Heart left ventricle (tissue), 16 donors: ENCODE measurements around the gene SERPINB6. TPM values are rescaled to one million over a fixed set of nuclear protein-coding genes. Genes with fewer than 3 reads are reported as not detected.

ENCODE experiments used
- ATAC-seq, 4 donors: fragments of 200-7000 bp; cut with Tn5 transposase; one replicate each; pipeline ENCODE4 v1.9.1; 2020 to 2022; ENCODE audit warnings: moderate library complexity in 4 of 4, mild to moderate bottlenecking in 3 of 4, moderate number of reproducible peaks in 1 of 4
- DNase-seq, 5 donors: peaks; one replicate each; pipeline ENCODE4 v3.0.0-alpha.2; 2020
- H3K27ac ChIP-seq, 12 donors: fragments of 200-600 bp; sonication (generic) in 4 of 12; one replicate each; pipeline versions ENCODE4 v1.5.0 to v1.8.0; 2016 to 2022; ENCODE audit warnings: mild to moderate bottlenecking in 2 of 12
- H3K27me3 ChIP-seq, 9 donors: fragments of 200-600 bp; sonication (generic) in 2 of 9; one replicate each; pipeline versions ENCODE4 v1.5.1 to v1.8.0; 2016 to 2022; ENCODE audit warnings: mild to moderate bottlenecking in 3 of 9
- H3K36me3 ChIP-seq, 9 donors: fragments of 200-600 bp; sonication (generic) in 2 of 9; one replicate each; pipeline versions ENCODE4 v1.5.0 to v1.8.0; 2018 to 2022; ENCODE audit warnings: mild to moderate bottlenecking in 2 of 9
- H3K4me1 ChIP-seq, 12 donors: fragments of 200-600 bp; sonication (generic) in 4 of 12; one replicate each; pipeline versions ENCODE4 v1.5.0 to v1.8.0; 2016 to 2022; ENCODE audit warnings: mild to moderate bottlenecking in 3 of 12
- H3K4me3 ChIP-seq, 12 donors: fragments of 200-600 bp; sonication (generic) in 4 of 12; one replicate each; pipeline versions ENCODE4 v1.5.0 to v1.8.0; 2017 to 2022; ENCODE audit warnings: mild to moderate bottlenecking in 9 of 12, moderate library complexity in 4 of 12
- H3K9me3 ChIP-seq, 12 donors: fragments of 200-600 bp; sonication (generic) in 4 of 12; one replicate each; pipeline versions ENCODE4 v1.5.0 to v1.8.0; 2016 to 2022; ENCODE audit warnings: mild to moderate bottlenecking in 1 of 12
- POLR2A ChIP-seq, 2 donors: fragments of 450-650 bp; IDR thresholded peaks; one replicate each; pipeline ENCODE4 v1.6.1; 2017; ENCODE audit warnings: antibody characterized with exemption in 2 of 2, mild to moderate bottlenecking in 2 of 2, moderate library complexity in 2 of 2
- WGBS, 4 donors: extraction: QIAGEN DNeasy Blood & Tissue Kit in 2 of 4; methylation state at CpG; one replicate each; pipeline versions ENCODE4 v1.1.5 to v1.1.7; 2013 to 2018; 5-methylcytosine and 5-hydroxymethylcytosine counted together
- intact Hi-C, 10 donors: fragments of 100-400 bp; cut with DNase I; formaldehyde crosslinking; loops; one replicate each; pipeline versions ENCODE4 v1.11.1 to v1.14.2; 2022
- polyA plus RNA-seq, 2 donors: library from polyadenylated mRNA; stranded (reverse); fragments of 200-250 nt; gene quantifications; one replicate each; pipeline ENCODE4 v1.2.3, GENCODE V29; 2013
- total RNA-seq, 9 donors: library from RNA; depleted of rRNA in 2 of 9; stranded (reverse); fragments of >200 nt in 2 of 9; fragmentation: NEBNext Ultra II Directional in 3 of 9; extraction: Animal tissue kit (Norgen Biotek cat#: 25700) in 3 of 9; gene quantifications; one replicate each; pipeline versions ENCODE4 v1.1.0 to v1.2.4, GENCODE V29; 2016 to 2023
- TF ChIP-seq, protein P1 (sequence below), 12 donors: fragments of 200-600 bp; sonication (generic) in 4 of 12; IDR thresholded peaks; one replicate each; pipeline versions ENCODE4 v1.5.0 to v1.8.0; 2018 to 2022; ENCODE audit warnings: antibody characterized with exemption in 12 of 12, mild to moderate bottlenecking in 5 of 12
- donor health status: ischemic (EF 13 %, LVEDD 7.1; RV severe dilation, severe dysfunction).
- donor health status: healthy with polysubstance abuse.
- donor health status: DM: no; HTN: yes; CAD: no.
- donor health status: DM: no; HTN: no; CAD: no.
- donor health status: ischemic (EF 25% LVEDD 6.9; RV normal size, moderate dysfunction).
- donor health status: ischemic (EF 25% LVEDD 5.7; RV mildly dilated, moderate dysfunction).
- donor health status: healthy.
- donor health status: DM: yes; HTN: yes; CAD: no.
- donor health status: ischemic (EF 35%, LVEDD 5.7; RV mildly dilated, moderate dysfunction).
- donor health status: nonischemic (EF 11% LVEDD 7.7; RV severe dilation, severe dysfunction).
- donor health status: DM: yes; HTN: yes; CAD: no.
- donor health status: PGD.
- donor health status: ischemic (EF 29% LVEDD 5.4; RV normal size, mild dysfunction).
- donor health status: nonischemic (EF 23%, LVEDD 6.1; RV moderate dilation, normal function).

The SERPINB6 gene
- total and polyA plus RNA-seq, 11 donors, result 146 to 246 (median 186) TPM

DNA sequence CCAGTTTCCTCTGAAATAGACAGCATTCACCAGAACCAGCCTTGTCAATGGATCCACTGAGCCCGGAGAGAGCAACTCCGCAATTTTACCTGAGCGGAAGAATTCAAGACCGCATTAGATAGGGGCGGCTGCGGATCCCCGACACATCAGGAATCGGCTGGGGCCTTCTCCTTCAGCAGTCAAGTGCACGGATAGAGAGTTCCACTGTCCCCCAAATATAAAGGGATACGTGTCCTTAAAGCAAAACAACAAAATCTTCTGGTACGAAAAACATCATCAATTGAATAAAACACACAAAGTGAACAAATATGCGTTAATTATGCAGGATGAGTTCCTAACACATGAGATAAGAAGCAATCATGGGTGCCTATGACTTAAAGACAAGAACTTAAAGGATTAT lies 18.3 kb downstream of the SERPINB6 start:
- no peak for TF ChIP-seq POLR2A (IDR thresholded peaks at IDR 0.05)
- TF ChIP-seq, protein P1, sequence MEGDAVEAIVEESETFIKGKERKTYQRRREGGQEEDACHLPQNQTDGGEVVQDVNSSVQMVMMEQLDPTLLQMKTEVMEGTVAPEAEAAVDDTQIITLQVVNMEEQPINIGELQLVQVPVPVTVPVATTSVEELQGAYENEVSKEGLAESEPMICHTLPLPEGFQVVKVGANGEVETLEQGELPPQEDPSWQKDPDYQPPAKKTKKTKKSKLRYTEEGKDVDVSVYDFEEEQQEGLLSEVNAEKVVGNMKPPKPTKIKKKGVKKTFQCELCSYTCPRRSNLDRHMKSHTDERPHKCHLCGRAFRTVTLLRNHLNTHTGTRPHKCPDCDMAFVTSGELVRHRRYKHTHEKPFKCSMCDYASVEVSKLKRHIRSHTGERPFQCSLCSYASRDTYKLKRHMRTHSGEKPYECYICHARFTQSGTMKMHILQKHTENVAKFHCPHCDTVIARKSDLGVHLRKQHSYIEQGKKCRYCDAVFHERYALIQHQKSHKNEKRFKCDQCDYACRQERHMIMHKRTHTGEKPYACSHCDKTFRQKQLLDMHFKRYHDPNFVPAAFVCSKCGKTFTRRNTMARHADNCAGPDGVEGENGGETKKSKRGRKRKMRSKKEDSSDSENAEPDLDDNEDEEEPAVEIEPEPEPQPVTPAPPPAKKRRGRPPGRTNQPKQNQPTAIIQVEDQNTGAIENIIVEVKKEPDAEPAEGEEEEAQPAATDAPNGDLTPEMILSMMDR (IDR thresholded peaks at IDR 0.05), result no peak
- ATAC-seq (no peak), DNase-seq (no peak)
- H3K4me1 ChIP-seq, result peaks cover 0 to 45% (median 27%) of the 10 kb centered on the region in 12 donors
- WGBS, 4 donors, result 88 to 93% (median 89%) methylated on average over 12 of the region's 12 CpGs
- H3K27ac ChIP-seq, result peak overlapping the region in 11 of 12 donors; percentile 29 to 77 (median 57)
- no peaks in the 10 kb centered on the region for H3K27me3 ChIP-seq
- no peaks in the 10 kb centered on the region for H3K9me3 ChIP-seq
- peak overlapping the region in 1 of 12 donors; percentile 19 for H3K4me3 ChIP-seq
- intact Hi-C loops, result loop anchor here in 6 of 10 donors (2.0 to 5.0 kb wide), 4 partner anchors 18 to 36 kb away; partner anchors contain the start of gene SERPINB6 (in 1 of the 6)
- H3K36me3 ChIP-seq, result peaks cover 0 to 74% (median 51%) of the 10 kb centered on the region in 9 donors

- H3K27ac ChIP-seq, result peak overlapping the region in 11 of 12 donors; percentile 29 to 77 (median 57)
- H3K4me1 ChIP-seq, result peaks cover 0 to 44% (median 22%) of the 10 kb centered on the region in 12 donors
- peak; percentile 26 to 78 (median 74) for ATAC-seq
- peak in 1 of 2 donors; percentile 27 for TF ChIP-seq POLR2A (IDR thresholded peaks at IDR 0.05)
- TF ChIP-seq, protein P1 (IDR thresholded peaks at IDR 0.05), result peak; percentile 85 to 99 (median 96)
- peaks cover 0 to 79% (median 56%) of the 10 kb centered on the region in 9 donors for H3K36me3 ChIP-seq
- H3K27me3 ChIP-seq, result no peaks in the 10 kb centered on the region
- intact Hi-C loops, result loop anchor here in 9 of 10 donors (1.0 to 5.0 kb wide), 6 partner anchors 18 to 37 kb away; partner anchors contain the start of gene SERPINB6 (in 1 of the 9)
- H3K4me3 ChIP-seq, result peak overlapping the region in 3 of 12 donors; percentile 10 to 19 (median 11)
- DNase-seq, result peak; percentile 72 to 87 (median 82)
- H3K9me3 ChIP-seq, result no peaks in the 10 kb centered on the region
- 12 to 16% (median 15%) methylated on average over 25 to 27 of the region's 27 CpGs for WGBS, 4 donors
Observed at GRCh38 chr6:2952557-2953095, 18.7 kb downstream of the SERPINB6 start.

GRCh38 chr6:2951728-2952127 lies 19.6 kb downstream of the SERPINB6 start:
- peak overlapping the region in 7 of 12 donors; percentile 40 to 77 (median 66) for H3K27ac ChIP-seq
- WGBS, 4 donors, result 72 to 82% (median 80%) methylated on average over 6 to 8 of the region's 8 CpGs
- peak in 3 of 4 donors; percentile 7 to 49 (median 16) for ATAC-seq

More at GRCh38 chr6:2951728-2952127, 19.6 kb downstream of the SERPINB6 start:
- Histone ChIP-seq H3K4me1 (peaks cover 0 to 44% (median 14%) of the 10 kb centered on the region in 12 donors), H3K4me3 (no peak overlapping the region), H3K36me3 (peaks cover 0 to 85% (median 64%) of the 10 kb centered on the region in 9 donors), H3K27me3 (no peaks in the 10 kb centered on the region), H3K9me3 (no peaks in the 10 kb centered on the region)
- TF ChIP-seq, protein P1 (IDR thresholded peaks at IDR 0.05), result no peak
- no peak for TF ChIP-seq POLR2A (IDR thresholded peaks at IDR 0.05)
- intact Hi-C loops, result loop anchor here in 9 of 10 donors (1.0 to 5.0 kb wide), 6 partner anchors 19 to 38 kb away; partner anchors contain the start of gene SERPINB6 (in 1 of the 9)
- DNase-seq, result peak in 4 of 5 donors; percentile 41 to 63 (median 54)
